Transverse colon (tissue), 3 donors: Measurements from ENCODE around the gene HSD17B2.

Experiments
- CTCF ChIP-seq, 5 experiments: fragments of 200-600 bp in 3 of 5; fragments of 450-650 bp in 2 of 5; sonication (generic) in 3 of 5; IDR thresholded peaks; 1 replicate in 2 of 5; 2 replicates in 3 of 5; pipeline ENCODE4 v1.5.1; 2016 to 2017; ENCODE audit warnings: antibody characterized with exemption in 5 of 5, inconsistent platforms in 3 of 5, mild to moderate bottlenecking in 2 of 5, moderate library complexity in 1 of 5
- POLR2A ChIP-seq: fragments of 450-650 bp; IDR thresholded peaks from one replicate; pipeline ENCODE4 v1.6.1; 2016; ENCODE audit warnings: antibody characterized with exemption, mild to moderate bottlenecking, moderate library complexity

- TF ChIP-seq CTCF (IDR thresholded peaks at IDR 0.05) (no peak), POLR2A (no peak)
Observed at GRCh38 chr16:82116535-82116934, 81.5 kb downstream of the HSD17B2 start.
